Measurements from ENCODE around the gene VPS54.
A peak's percentile ranks its signal among the peaks of the same experiment; 100 is the strongest.

The VPS54 gene

DNA sequence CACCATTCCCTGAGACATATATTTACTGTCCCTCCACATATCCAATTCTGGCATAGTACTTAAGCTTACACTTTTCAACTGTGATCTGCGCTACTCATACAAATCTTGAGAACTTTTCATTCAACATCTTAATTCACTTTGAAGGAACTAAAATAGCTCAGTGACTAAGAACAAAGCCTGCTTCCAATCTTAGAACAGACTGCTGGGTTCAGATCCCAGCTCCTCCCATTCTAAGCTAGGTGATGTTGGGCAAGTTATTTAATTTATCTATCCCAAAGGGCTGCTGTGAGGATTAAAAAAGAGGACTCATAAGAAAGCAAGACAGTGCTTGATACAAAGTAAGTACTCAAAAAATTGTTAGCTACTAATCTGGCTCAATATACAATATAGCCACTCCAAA lies 119.6 kb downstream of the VPS54 start:
- no peak for DNase-seq

DNA sequence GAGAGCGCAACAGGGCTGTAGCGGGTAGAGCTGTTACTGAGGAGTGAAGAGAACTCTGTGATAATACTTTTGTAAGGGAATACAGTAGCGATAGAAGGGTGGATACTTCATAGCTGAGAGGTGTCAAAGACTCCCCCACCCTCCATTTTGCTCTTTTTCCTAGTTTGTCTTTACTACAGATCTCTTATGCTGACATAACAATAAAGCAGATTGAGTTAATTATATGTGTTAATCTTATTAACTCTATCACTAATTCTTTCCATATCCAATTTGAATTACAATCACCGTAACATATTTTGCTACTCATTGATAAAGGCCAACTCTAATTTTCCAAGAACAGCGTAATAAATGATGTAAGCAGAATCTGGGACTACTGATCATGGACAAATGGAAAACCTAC lies 120.4 kb downstream of the VPS54 start:
- DNase-seq, result no peak

DNA sequence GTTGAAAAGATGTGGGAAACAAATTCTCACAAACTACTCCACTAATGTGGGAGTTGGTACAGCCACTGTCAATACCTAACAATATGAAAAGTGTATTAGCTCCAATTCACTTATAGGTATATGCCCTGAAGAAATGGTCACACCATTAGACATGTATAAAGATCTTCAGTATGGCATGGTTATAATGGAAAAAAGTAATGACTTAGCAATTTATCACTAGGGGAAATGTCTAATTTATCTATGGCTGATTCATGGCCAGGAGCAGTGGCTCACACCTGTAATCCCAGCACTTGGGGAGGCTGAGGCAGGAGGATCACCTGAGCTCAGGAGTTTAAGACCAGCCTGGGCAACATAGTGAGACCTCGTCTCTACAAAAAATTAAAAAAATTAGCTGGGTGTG lies 125.1 kb downstream of the VPS54 start:
- DNase-seq, result no peak

DNA sequence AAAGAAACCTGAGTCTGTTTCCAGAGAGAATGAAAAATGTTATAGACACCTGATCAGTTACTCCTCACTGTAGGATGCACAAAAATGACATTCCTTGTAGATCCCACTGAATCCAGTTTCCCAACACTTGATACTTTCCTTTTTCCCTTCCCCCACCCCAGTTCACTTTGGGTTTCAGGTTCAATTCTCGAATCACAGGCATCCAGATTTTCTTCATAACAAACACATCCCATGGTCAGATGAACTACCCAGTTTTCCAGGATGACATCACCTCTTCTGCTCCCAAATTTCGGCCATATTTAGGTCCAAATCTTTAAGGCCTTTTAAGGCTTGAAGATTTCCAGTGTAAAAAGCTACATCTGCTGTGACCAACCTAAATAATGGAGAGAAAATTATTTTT lies 126.1 kb downstream of the VPS54 start:
- DNase-seq, result no peak

DNA sequence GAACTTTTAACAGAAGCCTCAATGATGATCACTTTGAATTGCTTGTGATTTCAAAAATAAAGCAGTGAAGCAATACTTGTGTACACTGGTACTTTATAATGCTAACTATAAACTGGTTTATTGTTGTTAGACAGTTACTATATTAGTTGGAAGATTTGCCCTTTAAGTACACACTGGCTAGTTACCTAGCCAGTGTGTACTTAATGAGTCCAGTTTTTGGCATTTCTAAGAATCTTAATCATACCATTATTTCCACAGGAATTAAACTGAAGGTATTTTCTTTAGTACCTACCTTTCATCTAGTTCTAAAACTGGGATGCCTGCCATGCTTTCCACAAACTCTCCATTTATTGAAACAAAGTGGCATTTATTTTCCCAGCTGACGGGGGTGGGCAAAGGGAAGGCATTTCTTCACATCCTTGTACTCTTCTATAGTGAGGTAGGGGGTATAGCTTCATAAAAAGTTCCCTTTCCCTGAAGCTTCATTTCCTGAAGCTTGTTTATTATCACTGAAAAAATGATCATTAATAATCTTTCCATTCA lies 127.7 kb downstream of the VPS54 start:
- no peak for DNase-seq

DNA sequence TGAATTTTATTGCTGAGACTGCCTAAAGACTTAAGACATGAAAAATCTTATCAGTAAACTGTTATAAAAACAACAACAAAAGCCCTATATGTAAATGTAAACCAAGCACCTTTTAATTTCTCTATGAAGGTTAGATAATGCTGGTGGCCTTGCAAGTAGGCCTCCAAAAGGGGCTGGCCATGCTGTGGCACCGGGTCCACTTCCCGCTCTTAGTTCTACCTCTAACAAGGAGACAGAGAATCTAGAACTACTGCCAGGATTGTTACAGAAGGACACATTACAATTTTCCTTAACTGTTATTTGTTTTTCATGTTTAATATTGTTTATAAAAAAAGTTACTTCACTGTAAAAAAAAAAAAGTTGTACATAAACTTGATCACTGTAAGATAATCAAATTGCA lies 128.6 kb downstream of the VPS54 start:
- DNase-seq, result no peak

DNA sequence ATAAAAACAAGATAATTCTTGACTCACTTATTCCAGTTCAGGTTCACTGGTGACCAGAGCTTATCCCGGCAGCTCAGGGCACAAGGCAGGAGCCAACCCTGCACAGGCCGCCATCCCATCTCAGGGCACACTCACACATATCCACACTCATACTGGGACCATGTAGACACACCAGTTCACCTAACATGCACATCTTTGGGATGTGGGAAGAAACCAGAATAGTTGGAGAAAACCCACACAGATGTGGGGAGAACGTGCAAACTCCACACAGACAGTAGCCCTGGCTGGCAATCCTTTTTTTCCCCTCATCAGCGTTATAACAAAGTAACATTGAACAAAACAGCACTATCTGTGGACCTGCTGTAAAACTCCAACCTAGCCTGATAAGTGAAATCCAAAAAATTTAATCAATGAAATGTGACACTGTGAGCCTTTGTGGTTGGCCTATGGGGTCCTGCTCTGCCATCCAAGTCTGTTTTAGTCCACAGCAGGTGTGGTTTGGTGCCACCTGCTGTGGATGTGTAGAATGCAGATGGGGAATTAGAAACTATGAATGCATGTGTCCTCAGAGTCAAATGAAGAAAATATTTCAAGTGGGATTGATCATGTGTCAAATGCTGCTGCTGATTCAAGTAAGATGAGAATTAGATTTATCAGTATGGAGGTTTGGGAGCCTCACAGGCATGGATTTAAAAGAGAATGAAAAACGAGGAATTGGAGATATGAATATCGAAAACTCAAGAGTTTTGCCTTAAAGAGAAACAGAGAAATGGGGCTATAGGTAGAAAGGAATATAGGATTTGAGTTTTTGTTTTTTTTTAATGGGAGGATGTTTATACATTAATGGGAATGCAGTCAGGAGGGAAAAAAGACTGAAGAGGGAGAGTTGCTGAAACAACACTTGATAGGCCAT lies 130.5 kb downstream of the VPS54 start:
- peak; percentile 37 for DNase-seq

DNA sequence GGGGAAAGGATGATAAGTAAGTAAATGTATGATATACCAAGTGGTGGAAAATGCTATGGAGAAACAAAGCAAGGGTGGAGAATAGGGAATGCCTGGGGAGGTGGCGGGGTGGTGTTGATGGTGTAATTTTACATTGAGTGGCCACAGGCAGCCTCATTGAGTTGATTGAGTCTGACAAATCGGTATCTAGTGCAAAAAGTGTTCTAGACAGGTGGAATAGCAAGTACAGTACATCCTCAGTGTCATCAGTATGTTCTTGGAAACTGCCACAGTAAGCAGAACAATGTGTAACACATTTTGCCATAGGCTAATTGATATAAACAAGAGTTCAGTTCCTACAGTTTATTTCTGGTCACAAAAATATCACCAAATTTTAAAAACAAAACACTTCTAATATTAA lies 131.2 kb downstream of the VPS54 start:
- no peak for DNase-seq

DNA sequence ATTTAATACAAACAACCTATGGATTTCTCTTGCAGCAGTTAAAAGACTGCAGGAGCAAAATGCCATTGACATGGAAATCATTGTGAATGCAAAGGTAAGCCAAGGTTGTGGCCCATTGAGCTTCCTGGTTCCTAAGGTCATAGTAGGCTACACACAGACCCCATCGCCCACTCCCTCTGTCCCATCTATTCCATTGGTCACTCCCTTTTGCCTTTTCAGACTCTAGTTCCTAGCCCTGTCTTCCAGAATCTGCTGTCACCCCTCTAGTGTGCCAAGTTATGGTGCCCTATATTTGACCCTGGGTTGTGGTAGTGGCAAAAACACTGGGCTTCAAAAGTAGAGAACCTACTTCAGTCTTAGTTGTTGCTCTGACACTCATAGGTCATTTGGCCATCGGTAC lies 132.8 kb downstream of the VPS54 start:
- DNase-seq, result no peak

DNA sequence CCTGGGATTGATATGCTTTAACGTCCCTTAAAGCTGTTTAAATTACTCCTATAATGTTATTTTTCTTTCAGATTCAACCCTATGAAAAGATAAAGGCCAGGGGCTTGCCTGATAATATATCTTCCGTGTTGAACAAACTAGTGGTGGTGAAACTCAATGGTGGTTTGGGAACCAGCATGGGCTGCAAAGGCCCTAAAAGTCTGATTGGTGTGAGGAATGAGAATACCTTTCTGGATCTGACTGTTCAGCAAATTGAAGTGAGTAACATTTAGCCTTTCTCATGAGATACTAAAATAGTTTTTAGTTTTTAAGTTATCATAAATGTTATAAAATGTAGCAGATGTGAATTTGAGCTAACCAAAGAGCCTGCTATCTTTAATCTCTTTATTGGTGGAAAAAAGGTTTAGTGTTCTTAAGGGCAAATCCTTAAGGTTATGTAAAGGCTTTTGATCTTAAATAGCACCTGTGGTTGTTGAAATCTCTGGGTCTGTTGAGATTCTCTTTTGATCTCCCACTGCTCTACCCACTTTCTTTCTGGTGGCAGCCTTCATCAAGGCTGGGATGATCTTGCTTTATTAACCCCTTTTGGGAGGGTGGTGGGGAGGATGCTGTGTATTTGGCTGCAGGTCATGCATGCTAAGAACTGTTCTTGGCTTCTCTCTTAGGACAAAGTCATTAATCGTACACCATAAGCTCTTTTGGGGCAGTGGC lies 136.7 kb downstream of the VPS54 start:
- no peak for DNase-seq

DNA sequence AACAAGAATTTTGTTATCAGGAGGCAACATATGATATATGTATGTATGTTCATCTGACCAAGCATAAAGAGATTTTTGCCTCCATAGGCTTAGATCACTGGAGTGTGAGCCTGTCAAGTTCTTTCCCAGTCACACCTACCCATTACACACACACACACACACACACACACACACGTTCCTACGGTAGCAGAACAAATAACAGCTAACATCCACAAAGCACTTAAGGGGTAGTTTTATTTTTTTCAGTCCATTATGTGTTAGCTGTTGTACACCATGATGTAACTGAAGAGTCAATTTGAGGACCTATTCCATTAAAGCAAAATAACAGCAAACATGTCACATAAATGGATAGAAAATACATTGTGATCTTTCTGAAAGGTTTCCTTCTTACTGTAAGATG lies 138.0 kb downstream of the VPS54 start:
- no peak for DNase-seq

DNA sequence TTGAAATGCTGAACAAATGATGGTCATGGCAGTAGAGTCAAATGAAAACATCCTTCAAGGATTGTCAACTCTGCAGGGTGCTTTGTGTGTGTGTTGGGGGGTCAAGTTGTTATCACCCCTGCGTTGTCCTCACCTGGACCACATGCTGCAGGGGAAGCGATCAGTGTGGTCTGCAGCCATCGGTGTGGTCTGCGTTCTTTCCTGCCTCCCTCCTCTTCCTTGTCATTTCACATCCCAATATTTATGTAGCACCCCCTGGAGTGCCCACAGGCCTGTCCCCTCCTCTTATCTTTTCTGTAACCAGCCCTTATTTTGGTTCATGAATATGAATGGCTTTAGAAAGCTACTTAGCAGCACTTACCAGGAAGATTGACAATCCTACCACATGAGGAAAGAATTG lies 138.6 kb downstream of the VPS54 start:
- DNase-seq, result no peak

DNA sequence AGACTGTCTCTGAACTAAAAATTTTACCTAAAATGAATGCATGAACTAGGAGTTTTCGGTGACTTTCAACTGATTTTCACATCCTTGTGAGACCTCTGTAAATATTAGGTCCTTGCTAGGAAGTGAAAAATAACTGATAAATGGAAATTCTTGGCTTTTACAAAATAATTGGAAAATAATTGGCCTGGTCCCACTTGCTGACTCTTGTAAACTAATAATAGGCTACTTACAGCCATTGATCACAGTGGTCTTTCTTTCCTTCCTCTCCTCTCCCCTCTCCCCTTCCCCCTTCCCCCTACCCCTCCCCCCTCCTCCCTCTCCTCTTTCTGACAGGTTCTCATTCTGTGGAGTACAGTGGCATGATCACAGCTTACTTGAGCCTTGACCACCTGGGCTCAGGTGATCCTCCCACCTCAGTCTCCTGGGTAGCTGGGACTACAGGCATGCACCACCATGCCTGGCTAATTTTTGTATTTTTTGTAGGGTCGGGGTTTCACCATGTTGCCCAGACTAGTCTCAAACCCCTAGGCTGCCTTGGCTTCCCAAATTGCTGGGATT lies 139.3 kb downstream of the VPS54 start:
- DNase-seq, result no peak

DNA sequence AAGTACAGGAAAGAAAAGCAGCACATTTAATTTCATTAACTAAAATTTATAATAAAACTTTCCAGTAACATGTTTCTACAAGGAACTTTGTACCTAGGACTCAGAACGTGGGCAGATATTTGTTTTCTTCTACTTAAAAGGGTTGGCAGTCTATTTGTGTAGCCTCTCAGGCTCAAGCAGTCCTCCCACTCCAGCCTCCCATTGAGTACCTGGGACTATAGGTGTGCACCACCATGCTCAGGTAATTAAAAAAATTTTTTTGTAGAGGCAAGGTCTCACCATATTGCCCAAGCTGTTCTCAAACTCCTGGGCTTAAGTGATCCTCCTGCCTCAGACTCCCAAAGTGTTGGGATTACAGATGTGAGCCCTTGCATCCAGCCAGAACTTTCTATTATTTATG lies 140.7 kb downstream of the VPS54 start:
- no peak for DNase-seq

DNA sequence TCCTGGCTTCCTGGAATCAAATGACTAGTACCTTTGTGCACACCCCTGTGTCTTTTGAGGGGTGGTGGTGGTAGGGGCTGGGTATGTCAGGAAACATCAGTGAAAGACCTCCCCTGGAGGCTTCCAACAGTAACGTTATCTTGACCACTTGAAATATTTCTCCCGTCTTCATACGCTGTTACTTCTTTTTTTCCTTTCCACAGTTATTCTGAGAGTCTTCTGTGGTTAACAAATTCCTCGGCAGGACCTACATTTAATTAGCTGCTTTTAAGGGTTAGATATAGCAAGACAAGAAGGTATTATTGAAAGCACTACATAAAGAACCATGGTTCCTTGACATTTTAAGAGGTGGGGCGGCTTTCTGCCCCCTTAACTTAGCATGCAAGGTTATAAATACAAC lies 142.9 kb downstream of the VPS54 start:
- no peak for DNase-seq

DNA sequence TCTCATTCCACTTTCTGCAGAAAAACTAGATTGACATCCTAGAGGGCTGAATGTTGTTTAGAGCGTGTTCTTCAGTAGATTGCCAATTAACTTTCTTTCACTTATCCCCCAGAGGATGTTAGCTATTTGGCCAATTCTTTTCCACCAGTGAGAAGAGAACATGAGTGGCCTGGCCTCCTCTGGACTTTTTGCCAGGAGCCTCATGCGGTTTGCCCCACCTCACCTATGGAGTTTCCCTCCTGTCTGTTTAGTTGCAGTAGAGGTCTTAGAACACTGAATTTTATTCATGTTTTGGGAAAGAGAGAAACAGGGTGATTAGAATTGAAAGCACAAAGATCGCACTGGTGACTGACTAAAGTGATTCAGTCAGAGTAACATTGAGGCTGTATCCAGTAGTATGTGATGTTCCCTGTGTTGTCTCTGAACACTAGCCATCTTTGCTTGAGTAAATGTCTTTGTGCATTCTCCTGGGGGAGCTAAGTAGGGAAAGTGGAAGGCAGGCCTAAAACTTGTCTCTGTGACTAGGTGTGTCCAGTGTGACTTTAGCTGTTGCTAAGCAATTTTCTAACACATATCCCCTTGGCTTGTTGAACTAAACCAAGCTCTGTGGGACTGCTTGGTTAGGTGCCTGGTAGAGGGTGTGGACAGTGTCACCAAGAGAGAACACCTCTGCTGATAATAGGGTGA lies 143.5 kb downstream of the VPS54 start:
- DNase-seq, result no peak

DNA sequence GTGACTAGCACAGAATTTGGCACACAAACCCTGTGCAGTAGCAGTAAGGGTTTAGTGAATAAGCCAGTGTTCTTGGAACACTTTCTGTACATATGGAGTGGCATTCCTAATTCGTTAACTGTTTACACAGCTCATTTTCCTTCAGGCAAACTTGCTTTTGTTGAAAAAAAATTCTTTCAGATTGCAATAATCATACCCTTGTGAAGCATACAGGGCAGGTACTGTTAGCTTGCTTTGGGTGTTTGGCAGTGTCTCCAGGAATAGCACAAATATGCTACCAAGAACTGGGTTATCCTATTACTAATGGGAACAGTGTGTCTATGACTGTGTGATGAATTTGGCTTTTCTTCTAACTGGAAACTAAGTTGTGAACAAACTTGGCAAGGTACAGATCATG lies 144.1 kb downstream of the VPS54 start:
- DNase-seq, result no peak

DNA sequence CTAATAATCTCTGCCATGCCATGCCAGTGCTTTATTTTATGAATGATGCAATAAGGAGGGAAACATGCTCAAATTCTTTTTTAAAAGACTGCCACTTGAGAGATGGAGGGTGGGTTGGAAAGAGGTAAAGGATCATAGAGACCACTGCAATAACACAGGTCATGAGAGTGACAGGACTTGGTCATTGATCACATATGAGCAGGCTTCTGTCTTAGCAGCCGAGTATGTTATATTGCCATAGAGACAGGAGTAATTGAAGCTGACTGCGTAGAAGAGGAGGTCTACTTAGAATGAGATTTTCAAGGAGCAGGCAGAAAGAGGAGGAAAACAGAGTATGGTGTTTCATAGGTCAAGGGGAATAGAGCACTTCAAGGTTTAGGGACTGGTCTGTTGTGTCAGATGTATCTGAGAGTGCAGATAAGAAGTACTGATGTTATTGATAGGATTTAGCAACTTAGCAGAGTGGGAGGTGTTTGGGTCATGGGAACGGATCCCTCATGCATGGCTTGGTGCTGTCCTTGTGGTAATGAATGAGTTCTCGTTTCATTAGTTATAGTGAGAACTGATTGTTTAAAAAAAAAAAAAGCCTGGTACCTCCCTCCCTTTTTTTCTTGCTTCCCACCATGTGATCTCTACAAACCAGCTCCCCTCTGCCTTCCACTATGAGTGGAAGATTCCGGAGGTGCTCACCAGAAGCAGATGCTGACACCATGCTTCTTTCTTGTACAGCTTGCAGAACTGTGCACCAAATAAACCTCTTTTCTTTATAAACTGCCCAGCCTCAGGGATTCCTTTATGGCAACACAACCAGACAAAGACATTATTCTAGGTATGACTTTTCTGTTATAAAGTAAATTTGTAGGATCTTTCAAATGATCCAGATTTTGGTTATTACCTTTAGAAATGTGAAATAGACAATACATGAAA lies 144.8 kb downstream of the VPS54 start:
- no peak for DNase-seq

DNA sequence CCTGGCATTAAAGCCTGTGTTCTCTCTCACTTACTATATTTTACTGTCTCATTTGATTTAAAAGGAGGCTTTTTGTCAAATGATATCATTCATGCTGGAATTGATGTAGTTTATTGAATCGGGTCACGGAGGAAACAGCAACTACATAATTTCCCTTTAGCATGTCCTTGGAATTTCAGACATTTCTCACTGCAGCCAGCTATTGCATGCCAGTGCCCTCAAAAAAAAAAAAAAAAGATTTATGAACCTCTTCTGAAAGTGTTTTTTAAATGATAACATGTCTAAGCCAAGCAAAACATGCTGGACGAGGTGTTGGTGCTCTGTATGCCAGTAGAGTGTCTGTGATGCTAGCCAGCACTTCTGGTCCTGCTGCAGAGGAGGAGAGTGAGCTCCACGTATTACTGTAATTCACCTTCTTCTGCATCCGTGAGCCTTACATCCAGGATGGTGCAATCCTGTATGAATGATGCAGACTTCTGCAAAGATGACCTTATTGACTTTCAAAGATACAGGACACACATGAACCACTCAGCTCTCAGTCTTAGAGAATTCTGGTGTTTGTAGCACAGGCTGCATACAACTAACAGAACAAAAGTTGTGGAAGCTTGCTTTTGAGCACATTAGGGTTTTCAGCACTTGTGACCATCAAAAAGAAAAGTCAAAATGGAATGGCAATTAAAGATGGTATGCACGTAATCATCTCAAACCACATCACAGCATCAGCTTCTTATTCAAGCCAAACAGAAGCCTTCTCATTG lies 146.5 kb downstream of the VPS54 start:
- DNase-seq, result no peak

DNA sequence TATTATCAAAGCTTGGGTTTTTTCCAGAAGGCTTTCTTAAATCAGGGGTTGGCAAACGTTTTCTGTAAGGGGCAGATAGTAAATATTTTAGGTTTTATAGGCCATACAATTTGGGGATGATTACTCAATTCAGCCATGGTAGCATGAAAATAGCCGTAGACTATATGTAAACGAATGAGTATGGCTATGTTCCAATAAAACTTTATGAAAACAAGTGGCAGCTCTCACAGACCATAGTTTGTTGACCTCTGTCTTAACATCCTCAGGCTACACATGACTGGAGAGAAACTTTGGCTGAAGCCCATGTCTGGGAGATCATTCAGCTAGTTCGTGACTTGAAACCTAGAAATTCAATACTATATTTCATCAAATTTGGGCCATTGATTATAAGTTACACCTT lies 147.4 kb downstream of the VPS54 start:
- no peak for DNase-seq

DNA sequence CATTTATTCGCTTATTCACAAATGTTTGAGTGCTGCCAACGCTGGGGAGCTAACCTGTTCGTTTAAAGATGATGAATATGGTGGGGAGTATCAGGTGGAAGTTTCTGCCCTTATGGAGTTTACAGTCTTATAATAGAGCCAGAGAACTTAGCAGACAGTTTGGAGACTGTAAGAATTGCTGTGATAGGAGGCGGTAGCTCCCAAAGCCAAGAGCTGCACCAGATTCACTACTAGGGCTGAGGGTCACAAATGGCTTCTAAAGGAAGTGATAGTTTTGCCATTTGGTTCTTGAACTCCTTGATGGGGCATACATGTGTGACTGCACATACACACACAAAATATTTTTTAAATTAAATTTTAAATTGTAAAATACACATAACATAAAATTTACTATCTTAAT lies 148.5 kb downstream of the VPS54 start:
- DNase-seq, result no peak
